Raji (cell line): ENCODE data around the gene ALDH3A2.

Experiments
- POLR2A ChIP-seq: IDR thresholded peaks from 2 replicates; pipeline ENCODE4 v1.6.1; 2011; ENCODE audit warnings: low read depth, low read length, control low read depth; ENCODE audit not compliant: insufficient read depth

Gene ALDH3A2

DNA sequence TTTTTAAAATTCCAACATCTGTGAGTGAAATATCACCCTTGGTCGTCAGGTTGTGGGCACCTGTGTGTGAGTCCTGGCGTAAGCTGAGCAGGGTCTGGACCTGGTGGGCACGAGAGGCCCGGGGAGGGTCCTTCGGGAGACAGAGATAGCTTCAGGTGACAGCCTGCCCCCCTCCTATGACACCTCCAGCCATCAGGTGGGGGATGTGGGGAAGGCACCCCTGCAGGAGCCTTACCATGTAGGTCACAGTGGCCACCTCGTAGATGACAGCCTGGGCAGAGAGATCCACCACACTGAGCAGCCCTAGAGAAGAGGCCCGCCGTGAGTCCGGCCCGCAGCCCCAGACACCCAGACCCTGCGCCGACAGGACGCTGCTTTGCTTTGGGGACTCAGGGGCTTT is 56.6 kb downstream of the ALDH3A2 start:
- TF ChIP-seq POLR2A, result no peak

DNA sequence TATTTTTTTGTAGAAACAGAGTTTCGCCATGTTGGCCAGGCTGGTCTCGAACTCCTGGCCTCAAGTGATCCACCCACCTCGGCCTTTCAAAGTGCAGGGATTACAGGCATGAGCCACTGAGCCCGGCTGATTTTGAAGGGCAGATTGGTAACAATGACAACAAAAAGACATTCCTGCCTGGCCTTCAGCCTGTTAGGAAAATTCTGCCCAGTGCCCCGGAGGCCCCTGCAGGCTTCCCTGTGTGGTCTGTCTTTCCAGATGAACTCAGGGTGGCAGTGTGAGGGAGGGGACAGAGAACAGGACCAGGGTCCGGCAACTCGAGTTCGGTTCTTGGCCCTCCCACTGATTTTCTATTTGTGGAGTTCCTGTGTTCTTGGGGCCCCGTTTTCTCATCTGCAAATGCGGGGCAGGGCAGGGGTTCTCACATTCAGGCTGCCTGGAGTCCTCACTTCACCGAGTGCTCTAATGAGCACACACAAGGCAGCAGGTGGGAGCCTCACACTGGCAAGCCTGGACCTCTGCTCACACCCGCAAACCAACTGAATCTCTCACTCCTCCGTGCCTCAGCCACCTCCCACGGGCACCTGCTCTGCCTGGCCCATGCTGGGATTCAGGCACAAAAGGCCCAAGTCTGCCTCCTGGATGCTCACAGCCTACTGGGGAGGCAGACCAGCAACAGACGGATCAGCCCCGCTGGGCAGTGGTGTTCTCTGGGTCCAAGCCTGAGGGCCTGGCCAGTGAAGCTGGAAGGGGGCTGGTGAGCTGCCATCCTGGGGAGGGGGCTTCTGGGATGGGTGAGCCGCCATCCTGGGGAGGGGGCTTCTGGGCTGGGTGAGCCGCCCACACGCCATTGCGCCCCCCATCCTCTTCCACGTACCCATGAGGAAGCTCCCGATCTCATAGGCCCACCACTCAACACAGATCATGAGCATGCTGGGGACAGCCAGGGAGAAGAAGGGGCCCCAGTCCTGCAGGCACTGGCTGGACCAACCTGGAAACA is 57.5 kb downstream of the ALDH3A2 start:
- TF ChIP-seq POLR2A, result no peak

DNA sequence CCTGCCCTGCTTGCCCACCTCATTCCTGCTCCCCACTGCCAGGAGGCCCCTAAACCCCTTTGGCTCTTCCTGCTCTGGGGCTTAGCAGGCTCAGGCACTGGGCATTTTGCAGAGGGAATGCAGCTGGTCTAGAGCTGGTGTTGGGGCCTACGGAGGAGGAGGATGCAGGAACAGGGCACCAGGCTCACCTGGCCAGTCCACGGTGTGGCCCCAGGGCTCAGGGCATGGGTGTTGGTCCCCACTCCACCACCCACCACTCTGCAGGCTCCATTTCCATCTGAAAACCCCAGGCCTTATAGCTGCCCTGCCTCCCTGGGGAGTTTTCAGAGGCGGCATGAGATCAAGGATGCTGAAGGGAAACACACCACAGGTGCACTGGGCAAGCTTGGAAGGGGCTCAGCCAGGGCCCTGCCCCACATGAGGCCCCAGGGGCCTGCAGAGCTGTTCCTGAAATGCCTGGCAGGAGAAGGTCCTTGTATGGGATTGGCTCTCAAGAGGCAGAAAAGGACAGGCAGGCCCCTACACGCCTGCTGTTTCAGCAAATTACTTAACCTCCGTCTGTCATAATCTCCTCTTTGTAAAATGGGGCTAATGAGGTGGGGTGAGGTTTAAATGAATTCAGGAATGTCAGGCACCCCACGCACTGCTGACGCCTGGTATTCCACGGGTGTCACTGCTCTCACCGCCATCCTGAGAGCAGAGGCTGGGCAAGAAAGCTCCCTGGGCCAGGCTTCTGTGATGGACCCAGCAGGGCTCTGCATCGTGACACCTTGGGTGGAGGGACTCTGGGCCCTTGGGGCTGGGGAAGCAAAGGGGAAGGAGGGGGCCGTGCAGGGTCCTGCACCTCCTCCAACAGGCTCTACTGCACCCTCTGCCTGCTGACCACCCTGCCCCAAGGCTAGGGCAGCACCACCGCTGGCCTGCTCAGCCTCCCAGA is 58.5 kb downstream of the ALDH3A2 start:
- no peak for TF ChIP-seq POLR2A

DNA sequence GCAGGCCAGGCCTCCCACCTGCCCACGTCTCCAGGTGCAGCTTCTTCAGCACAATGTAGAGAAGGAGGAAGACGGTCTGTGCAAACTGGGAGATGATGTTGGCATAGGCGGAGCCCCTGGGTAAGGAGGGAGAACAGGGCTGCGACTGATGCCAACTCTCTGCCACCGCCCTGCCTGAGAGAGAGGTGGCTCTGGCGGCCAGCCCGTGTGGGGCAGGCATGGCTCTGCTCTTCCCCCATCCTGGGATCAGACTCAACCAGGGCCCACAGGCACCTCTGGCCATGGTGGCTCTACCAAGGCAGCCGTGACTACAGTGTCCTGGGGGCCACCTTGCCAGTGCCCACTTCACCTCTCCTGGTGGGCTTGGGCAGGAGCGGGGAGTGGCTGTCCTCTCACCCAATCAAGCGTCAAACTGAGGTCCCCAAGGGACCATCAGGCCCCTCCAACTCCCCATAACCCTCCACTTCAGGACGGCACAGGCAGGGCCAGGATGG is 59.2 kb downstream of the ALDH3A2 start:
- TF ChIP-seq POLR2A, result no peak

DNA sequence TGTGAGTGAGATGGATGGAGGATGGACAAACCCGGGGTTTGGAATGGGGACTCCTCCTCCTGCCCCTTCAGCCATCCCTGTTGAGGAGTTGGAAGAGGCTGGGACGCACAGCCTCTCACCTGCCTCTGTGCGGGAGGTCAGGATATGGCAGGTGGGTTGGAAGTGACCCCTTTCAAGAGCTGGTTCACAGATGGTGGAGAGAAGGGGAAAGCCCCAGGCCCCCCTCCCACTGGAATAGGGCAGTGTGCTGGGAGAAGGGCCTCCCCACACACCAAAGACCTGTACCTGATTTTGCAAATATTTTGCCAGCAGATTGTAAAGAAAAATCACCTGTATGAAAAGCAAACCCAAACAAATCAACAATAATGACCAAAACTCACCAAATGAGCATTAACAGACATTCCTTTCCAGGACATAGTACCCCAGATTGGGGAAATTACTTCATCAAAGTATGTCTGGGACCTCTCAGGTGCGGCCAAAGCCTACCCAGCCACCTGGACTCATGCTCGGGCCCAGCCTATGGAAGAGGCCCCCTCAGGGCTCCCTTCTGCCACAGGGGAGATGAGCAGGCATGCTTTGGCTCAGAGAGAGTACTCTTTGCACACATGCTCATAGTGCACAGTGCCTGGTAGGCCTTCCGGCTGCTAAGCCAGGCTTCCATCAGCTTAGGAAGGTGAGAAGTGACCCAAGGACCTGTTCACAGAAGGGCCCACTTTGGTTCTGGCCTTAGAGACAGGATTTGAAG is 60.1 kb downstream of the ALDH3A2 start:
- TF ChIP-seq POLR2A, result no peak

DNA sequence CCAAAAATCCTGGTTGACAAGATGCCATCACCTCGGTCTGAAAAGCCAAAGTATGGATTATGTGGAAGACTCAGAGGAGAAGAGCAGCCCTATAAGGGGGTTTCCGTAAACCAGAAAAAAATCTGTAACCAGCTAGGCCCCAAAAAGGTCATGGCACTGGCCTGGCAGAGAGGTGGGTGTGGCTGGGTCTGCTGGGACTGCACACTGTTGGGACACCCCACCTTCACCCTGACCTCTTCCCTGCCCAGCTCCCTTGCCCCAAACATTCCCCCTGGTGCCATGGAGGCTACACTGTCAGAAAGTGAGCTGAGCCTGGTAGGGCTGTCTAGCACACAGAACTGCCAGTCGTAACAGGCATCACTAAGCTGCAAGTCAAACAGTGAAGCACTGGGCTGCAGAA is 61.3 kb downstream of the ALDH3A2 start:
- no peak for TF ChIP-seq POLR2A

DNA sequence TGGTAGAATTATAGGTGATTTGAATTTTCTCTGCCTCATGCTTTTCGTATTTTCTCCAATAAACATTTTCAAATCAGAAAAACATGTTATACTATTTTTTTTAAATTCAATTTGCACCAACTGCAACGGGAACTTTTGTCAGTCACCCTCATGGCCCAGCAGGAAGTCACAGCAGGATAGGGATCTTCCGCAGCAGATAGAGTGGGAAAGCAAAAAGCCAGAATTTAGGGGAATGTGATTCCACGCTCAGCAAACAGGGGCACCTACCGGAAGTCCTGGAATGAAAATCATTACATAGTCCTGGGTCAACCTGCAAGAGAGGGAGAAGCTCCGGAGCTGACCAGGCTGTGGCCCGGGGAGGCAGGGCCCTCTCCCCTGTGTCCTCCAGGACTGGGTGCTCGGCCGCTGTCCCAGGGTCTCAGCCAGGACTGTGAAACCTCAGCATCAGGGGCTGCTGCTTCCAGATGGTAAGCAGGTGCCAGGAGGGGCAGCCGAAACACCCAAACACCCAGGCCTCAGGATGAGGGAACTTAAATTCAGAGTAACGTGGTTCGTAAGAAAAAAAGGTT is 64.0 kb downstream of the ALDH3A2 start:
- TF ChIP-seq POLR2A, result no peak

DNA sequence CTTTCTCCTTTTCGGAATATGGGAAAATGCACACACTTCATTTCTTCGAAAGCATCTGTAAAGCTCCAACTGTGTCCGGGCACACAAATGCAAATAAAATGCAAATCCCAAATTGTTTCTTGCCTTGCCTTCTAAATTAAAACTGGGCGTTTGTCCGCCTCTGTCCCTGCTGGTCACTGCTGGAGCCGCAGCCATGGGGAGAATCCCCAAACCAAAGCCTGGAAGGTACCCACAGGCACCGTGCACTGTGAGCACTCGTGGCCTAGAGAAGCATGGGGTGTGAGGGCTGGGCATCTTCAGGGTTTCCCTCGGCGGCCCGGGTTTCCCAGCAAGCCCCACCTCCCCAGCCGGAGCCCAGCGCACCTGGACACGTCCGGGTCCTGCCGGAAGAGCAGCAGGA is 64.9 kb downstream of the ALDH3A2 start:
- TF ChIP-seq POLR2A, result no peak

DNA sequence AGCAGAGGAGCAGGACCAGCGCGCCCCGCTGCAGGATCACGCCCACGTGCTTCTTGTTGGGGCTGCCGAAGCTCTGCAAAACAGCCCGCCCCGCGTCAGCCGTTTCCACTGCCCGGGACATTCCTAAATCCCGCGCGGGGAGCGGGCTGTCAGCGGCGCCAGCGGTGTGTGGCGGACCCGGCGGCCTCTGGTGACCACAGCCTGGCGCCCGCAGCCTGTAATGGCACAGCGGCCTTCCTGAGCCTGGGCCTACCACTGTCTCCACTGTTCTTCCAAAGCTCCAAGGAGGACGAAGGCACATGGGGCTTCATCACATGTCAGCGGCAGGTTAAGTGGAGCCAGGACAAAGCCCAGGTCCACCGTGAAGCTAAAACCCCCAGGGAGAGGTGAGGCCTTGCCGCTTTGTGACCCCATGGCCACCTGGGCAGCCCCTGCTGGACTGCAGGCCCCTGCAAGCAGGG is 65.4 kb downstream of the ALDH3A2 start:
- no peak for TF ChIP-seq POLR2A

DNA sequence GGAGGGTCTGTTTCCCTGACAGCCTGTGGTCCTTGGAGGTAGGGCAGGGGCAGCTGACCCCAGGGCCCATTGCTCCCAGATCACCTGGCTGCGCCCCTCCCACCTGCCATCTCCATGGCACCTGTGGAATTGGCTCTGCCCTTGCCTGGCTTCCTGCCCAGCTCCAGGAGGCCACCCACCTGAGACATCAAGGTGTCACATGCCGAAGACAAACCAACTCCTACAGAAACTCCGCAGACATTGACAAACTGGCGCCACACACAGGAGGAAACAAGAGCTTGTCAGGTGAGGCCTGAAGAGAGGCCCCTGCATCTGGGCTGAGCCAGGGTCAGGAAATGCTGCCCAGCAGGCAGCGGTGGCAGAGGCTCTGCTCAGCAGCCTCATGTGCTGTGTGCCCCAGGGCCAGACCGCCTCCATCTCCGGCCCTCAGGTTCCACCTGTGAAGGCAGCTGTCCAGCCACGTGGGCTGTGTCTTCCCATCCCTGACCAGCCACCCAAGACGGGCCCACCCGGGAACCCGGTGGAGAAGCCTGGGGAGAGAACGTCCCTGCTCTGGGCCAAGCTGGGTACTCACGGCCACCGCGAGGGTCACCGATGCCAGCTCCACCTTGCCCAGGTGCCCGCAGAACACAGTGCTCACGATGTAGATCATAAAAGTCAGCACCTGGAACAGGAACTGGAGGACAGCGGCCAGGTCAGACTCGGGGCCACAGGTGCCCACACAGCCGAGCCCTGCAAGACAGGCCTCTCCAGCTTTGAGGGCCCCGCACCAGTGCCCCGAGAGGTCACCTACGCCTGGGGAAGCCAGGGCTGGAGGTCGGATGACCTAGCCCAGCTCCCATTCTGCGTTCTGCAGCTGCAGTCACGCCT is 66.2 kb downstream of the ALDH3A2 start:
- TF ChIP-seq POLR2A, result no peak

DNA sequence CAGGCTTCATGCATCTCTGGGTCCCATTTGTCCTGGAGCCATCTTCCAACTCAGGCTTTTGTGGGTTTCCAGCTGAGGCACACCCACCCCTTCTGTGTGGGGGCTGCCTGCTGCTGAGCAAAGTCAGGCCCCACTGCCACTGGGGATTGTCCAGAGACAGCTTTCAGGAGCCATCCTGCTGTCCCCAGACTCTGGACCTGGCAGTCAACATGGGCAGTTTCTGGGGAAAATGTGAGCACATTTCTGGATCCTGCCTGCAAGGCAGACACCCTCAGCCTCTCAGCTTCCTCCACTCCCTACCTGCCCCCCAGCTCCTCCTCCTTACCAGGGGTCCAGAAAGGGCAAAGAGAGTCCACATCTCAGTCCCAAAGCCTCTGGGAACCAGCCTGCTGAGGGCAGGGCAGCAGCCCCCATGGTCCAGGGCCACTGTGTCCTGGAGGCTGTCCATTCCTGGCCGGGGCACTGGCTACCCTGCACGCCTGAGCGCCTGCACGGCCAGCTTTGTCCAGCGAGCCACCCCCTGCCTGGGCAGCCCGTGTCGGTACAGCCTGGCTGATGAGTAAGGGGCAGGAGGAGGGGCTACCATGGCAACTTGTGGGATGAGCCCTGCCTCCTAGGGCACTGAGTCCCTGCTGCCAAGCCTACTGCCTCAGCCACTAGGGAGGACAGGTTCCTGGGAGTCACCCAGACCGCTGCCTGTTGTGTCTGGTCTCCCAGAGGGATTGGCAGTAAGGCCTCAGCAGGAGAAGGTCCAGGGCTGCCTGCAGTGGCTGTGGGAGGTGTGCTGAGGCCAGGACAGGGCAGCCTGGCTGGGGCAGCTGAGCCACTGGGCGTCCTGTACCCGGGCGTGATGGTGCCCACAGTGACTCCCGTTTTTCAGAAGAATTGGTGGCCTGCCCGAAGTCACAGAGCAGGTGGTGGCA is 67.8 kb downstream of the ALDH3A2 start, which contains the start of gene SLC47A2:
Gene SLC47A2, minus strand, starts transcription at position 477 of the 923 bp plus-strand sequence. Its CDS starts 29 bp downstream, at position 448.
- TF ChIP-seq POLR2A, result no peak

DNA sequence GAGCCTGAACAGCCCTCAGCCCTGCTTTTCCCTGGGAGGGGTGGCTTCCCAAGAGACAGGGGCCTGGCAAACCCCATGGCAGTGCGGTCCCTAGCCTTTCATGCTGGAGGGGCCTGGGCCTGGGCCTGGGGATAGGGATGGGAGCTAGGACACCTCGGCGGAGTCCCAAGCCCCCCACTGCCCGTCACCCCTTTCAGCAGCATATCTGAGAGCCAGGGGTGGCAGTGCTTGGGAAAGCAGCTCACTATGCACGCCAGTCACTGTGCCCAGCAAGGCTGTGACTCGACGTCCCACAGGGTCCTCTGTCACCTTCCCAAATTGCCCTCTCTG is 68.4 kb downstream of the ALDH3A2 start:
- no peak for TF ChIP-seq POLR2A
